HepG2 (cell line): ENCODE data around the gene FTSJ1. TPM values are rescaled to one million over a fixed set of nuclear protein-coding genes. Genes with fewer than 3 reads are reported as not detected.

Experiments
- ATAC-seq: fragments of 200-7000 bp; cut with Tn5 transposase; 3 replicates; pipeline ENCODE4 v1.9.1; 2020; ENCODE audit warnings: mild to moderate bottlenecking, moderate library complexity
- BruUV-seq: library from RNA; stranded (reverse); fragments of 400-500 nt; replicated peaks from 2 replicates; lab custom pipeline; 2021; lab: Mats Ljungman, UMichigan
- CTCF ChIA-PET: fragments of 300-600 bp; formaldehyde crosslinking; extraction: SDS; loops from one replicate; lab custom pipeline; 2021; ENCODE audit warnings: low total read pairs, inconsistent platforms, low intra/inter-chr PET ratio; lab: Yijun Ruan, JAX
- POLR2A ChIA-PET: fragments of 350-600 bp; sonication (Branson Sonifier 250); formaldehyde crosslinking; loops from one replicate; lab custom pipeline; 2020; ENCODE audit warnings: antibody characterized with exemption, inconsistent platforms; lab: Yijun Ruan, JAX
- DNase-seq: peaks from one replicate; pipeline ENCODE4 v3.0.0-alpha.2; 2015; ENCODE audit warnings: low spot score
- FAIRE-seq: peaks from 3 replicates; lab custom pipeline; 2011; peaks lifted over from hg19 to GRCh38; lab: Jason Lieb, UNC
- H2AFZ ChIP-seq: one replicate; pipeline ENCODE4 v1.6.1; 2011; ENCODE audit warnings: low read length, inconsistent platforms
- H3K27ac ChIP-seq: fragments of 300-600 bp; 3 replicates; pipeline ENCODE4 v1.8.0; 2011; ENCODE audit warnings: mixed run types, mild to moderate bottlenecking, mixed read lengths, low read length, inconsistent platforms; ENCODE audit not compliant: insufficient read depth; ENCODE audit errors: extremely low read length
- H3K27me3 ChIP-seq, 2 experiments: fragments of 200-600 bp in 1 of 2; 2 replicates in 1 of 2; 3 replicates in 1 of 2; pipeline versions ENCODE4 v1.6.0 to v1.8.0; 2011; ENCODE audit warnings: low read length in 2 of 2, mild to moderate bottlenecking in 2 of 2, moderate library complexity in 2 of 2, inconsistent platforms in 1 of 2; ENCODE audit not compliant: insufficient read depth in 2 of 2, control insufficient read depth in 1 of 2
- H3K36me3 ChIP-seq, 2 experiments: fragments of 200-600 bp in 1 of 2; replicated peaks in 1 of 2; 2 replicates in 1 of 2; 3 replicates in 1 of 2; pipeline versions ENCODE4 v1.5.1 to v1.8.0; 2011; ENCODE audit warnings: low read length in 2 of 2, inconsistent platforms in 1 of 2; ENCODE audit not compliant: insufficient read depth in 2 of 2, control insufficient read depth in 1 of 2
- H3K4me1 ChIP-seq: 2 replicates; pipeline ENCODE4 v1.5.1; 2012; ENCODE audit warnings: low read length, inconsistent platforms; ENCODE audit not compliant: insufficient read depth
- H3K4me2 ChIP-seq: 2 replicates; pipeline ENCODE4 v1.6.0; 2011; ENCODE audit warnings: low read depth, low read length, inconsistent platforms
- H3K4me3 ChIP-seq, 3 experiments: fragments of 200-600 bp in 1 of 3; sonication (generic), shearing (Covaris generic) in 1 of 3; replicated peaks in 1 of 3; 2 replicates each; pipeline ENCODE4 v1.5.1; 2011 to 2016; ENCODE audit warnings: low read length in 3 of 3, inconsistent platforms in 2 of 3, low read depth in 2 of 3, mild to moderate bottlenecking in 2 of 3, control low read depth in 1 of 3, mixed read lengths in 1 of 3; ENCODE audit not compliant: insufficient read depth in 1 of 3
- H3K79me2 ChIP-seq: one replicate; pipeline ENCODE4 v1.6.1; 2011; ENCODE audit warnings: low read length, inconsistent platforms; ENCODE audit not compliant: insufficient read depth
- H3K9ac ChIP-seq: 2 replicates; pipeline ENCODE4 v1.6.0; 2011; ENCODE audit warnings: mild to moderate bottlenecking, low read depth, low read length, inconsistent platforms; ENCODE audit not compliant: insufficient read depth
- H3K9me3 ChIP-seq: 2 replicates; pipeline ENCODE4 v1.5.1; 2012; ENCODE audit warnings: mild to moderate bottlenecking, low read length
- H4K20me1 ChIP-seq: 2 replicates; pipeline ENCODE4 v1.6.0; 2011; ENCODE audit warnings: inconsistent platforms, mild to moderate bottlenecking, low read length, moderate library complexity; ENCODE audit not compliant: insufficient read depth
- CENPX ChIP-seq: sonication (generic); formaldehyde crosslinking; IDR thresholded peaks from 2 replicates; pipeline ENCODE4 v1.9.0; 2021; ENCODE audit warnings: mild to moderate bottlenecking, missing genetic modification reagents, moderate library complexity
- HHEX ChIP-seq: IDR thresholded peaks from 2 replicates; pipeline ENCODE4 v1.6.1; 2016; ENCODE audit warnings: control low read depth
- JUN ChIP-seq: sonication (generic); formaldehyde crosslinking; IDR thresholded peaks from 2 replicates; pipeline ENCODE4 v1.4.0; 2020; ENCODE audit warnings: mild to moderate bottlenecking, missing genetic modification reagents
- PCBP2 ChIP-seq: fragments of 200-400 bp; formaldehyde crosslinking; optimal IDR thresholded peaks from 2 replicates; pipeline ENCODE3; 2018; ENCODE audit warnings: low read length, low read depth; ENCODE audit not compliant: poor library complexity, severe bottlenecking
- POLR2A ChIP-seq, 2 experiments: IDR thresholded peaks; 2 replicates each; pipeline ENCODE4 v1.6.1; 2011; ENCODE audit warnings: low read depth in 2 of 2, low read length in 2 of 2, mild to moderate bottlenecking in 1 of 2, moderate library complexity in 1 of 2; ENCODE audit not compliant: insufficient read depth in 1 of 2
- SP140L ChIP-seq: sonication (generic); formaldehyde crosslinking; IDR thresholded peaks from 2 replicates; pipeline ENCODE4 v1.4.0; 2020; ENCODE audit warnings: missing genetic modification reagents, borderline replicate concordance
- SP5 ChIP-seq: IDR thresholded peaks from 2 replicates; pipeline ENCODE4 v1.6.1; 2016; ENCODE audit warnings: low read depth, borderline replicate concordance
- ZFAT ChIP-seq: sonication (generic); formaldehyde crosslinking; conservative IDR thresholded peaks from 2 replicates; pipeline ENCODE4 v1.8.1; 2023; ENCODE audit warnings: missing genetic modification reagents, inconsistent platforms
- ZNF253 ChIP-seq: sonication (generic); formaldehyde crosslinking; IDR thresholded peaks from 2 replicates; pipeline ENCODE4 v1.8.0; 2022; ENCODE audit warnings: mild to moderate bottlenecking, missing genetic modification reagents, borderline replicate concordance
- ZNF33A ChIP-seq: sonication (generic); formaldehyde crosslinking; IDR thresholded peaks from 2 replicates; pipeline ENCODE4 v1.5.1; 2020; ENCODE audit warnings: missing genetic modification reagents, mild to moderate bottlenecking, moderate library complexity, borderline replicate concordance
- ZNF414 ChIP-seq: sonication (generic); formaldehyde crosslinking; IDR thresholded peaks from 2 replicates; pipeline ENCODE4 v1.5.0; 2020; ENCODE audit warnings: missing genetic modification reagents
- ZNF615 ChIP-seq: sonication (generic); formaldehyde crosslinking; IDR thresholded peaks from 2 replicates; pipeline ENCODE4 v1.5.0; 2020; ENCODE audit warnings: mild to moderate bottlenecking, missing genetic modification reagents, borderline replicate concordance
- ZSCAN20 ChIP-seq: sonication (generic); formaldehyde crosslinking; IDR thresholded peaks from 2 replicates; pipeline ENCODE4 v1.4.0; 2020; ENCODE audit warnings: missing genetic modification reagents, mild to moderate bottlenecking, borderline replicate concordance
- WGBS: methylation state at CpG from one replicate; pipeline ENCODE4 v1.1.6; 2017; ENCODE audit warnings: low lambda C conversion rate; 5-methylcytosine and 5-hydroxymethylcytosine counted together
- in situ Hi-C: cut with HindIII; loops from 2 replicates; pipeline ENCODE4 v1.10.0; 2017; ENCODE audit warnings: low pct_unique_long_range_greater_than_20kb; ENCODE audit not compliant: extremely low pct_ligation_motif_present
- intact Hi-C: fragments of 100-400 bp; cut with micrococcal nuclease; formaldehyde crosslinking; loops from one replicate; pipeline ENCODE4 v1.10.0; 2022; ENCODE audit not compliant: unreplicated experiment
- polyA plus RNA-seq, 8 experiments: library from polyadenylated mRNA; depleted of rRNA in 3 of 8; stranded (reverse) in 7 of 8; unstranded in 1 of 8; fragments of >200 nt; fragmentation: Illumina TruSeq in 4 of 8; extraction: Trizol in 4 of 8; gene quantifications; 2 replicates each; pipeline versions ENCODE4 v1.2.1 to v1.2.3, GENCODE V29; 2011 to 2016; ENCODE audit warnings: low read depth in 4 of 8, missing spikeins in 1 of 8, mixed read lengths in 1 of 8; ENCODE audit not compliant: insufficient read depth in 1 of 8
- total RNA-seq, 5 experiments: library from RNA; depleted of rRNA; stranded (reverse); fragments of >200 nt; fragmentation: Illumina TruSeq; extraction: Trizol; gene quantifications; 2 replicates each; pipeline ENCODE4 v1.2.3, GENCODE V29; 2016; ENCODE audit warnings: low read depth in 1 of 5

Gene FTSJ1
- total and polyA plus RNA-seq, 2 of the 13 experiments (the other 11 are each of a cell fraction or from before 2014, with no cell fraction given), result 30.3 to 37.9 TPM

- TF ChIP-seq ZFAT (CRISPR knock-in tag) (no peak), ZNF253 (CRISPR knock-in tag) (no peak), ZNF33A (CRISPR knock-in tag) (no peak), POLR2A (IDR thresholded peaks at IDR 0.05; ENCODE audit: insufficient read depth in 1 of 2, low read depth in 2 of 2, low read length in 2 of 2) (no peak)
Measured at GRCh38 chrX:48505481-48505880, 29.5 kb downstream of the FTSJ1 start (continued).

GRCh38 chrX:48507246-48507645 is 31.2 kb downstream of the FTSJ1 start:
- intact Hi-C loops, result loop anchor here (5.0 kb wide), 1 partner anchor 35 kb away; the partner anchor contains the start of gene SLC38A5
- Histone ChIP-seq H3K9me3 (no peaks in the 10 kb centered on the region), H3K36me3 (no peaks in the 10 kb centered on the region), H3K4me1 (peaks cover 10% of the 10 kb centered on the region), H3K9ac (no peak overlapping the region), H3K4me2 (no peak overlapping the region), H3K27ac (no peak overlapping the region), H3K79me2 (no peaks in the 10 kb centered on the region), H4K20me1 (no peaks in the 10 kb centered on the region), H2AFZ (no peak overlapping the region), H3K4me3 (no peak overlapping the region), H3K27me3 (no peaks in the 10 kb centered on the region)
- ChIA-PET POLR2A (no interaction called here), CTCF (no interaction called here)
- TF ChIP-seq PCBP2, result no peak
- TF ChIP-seq ZNF615 (CRISPR knock-in tag), result no peak
- no peak for TF ChIP-seq ZNF414
- no peak for TF ChIP-seq ZSCAN20 (CRISPR knock-in tag)
- TF ChIP-seq HHEX (CRISPR knock-in tag), result no peak
- TF ChIP-seq JUN, result no peak
- TF ChIP-seq SP140L, result no peak
- TF ChIP-seq CENPX (CRISPR knock-in tag), result no peak
- no peak for TF ChIP-seq SP5 (CRISPR knock-in tag)
- DNase-seq (no peak), ATAC-seq (no peak), FAIRE-seq (no peak)
- 100% methylated on average over 2 of the region's 5 CpGs for WGBS
- BruUV-seq, result no TSS peak
- in situ Hi-C loops, result no loop called here
